Keratinocyte (primary cell): Measurements from ENCODE around the gene CNDP2. TPM values are rescaled to one million over a fixed set of nuclear protein-coding genes. Genes with fewer than 3 reads are reported as not detected.

Experiments
- DNase-seq: peaks from one replicate; pipeline ENCODE4 v3.0.0-alpha.2; 2011; ENCODE audit warnings: low read depth, missing footprints, low spot score
- FAIRE-seq: peaks from 2 replicates; lab custom pipeline; 2011; peaks lifted over from hg19 to GRCh38; lab: Jason Lieb, UNC
- H2AFZ ChIP-seq: 2 replicates; pipeline ENCODE4 v1.6.0; 2012; ENCODE audit warnings: low read length, control low read depth, inconsistent platforms; ENCODE audit not compliant: control insufficient read depth
- H3K27ac ChIP-seq: 2 replicates; pipeline ENCODE4 v1.5.1; 2011; ENCODE audit warnings: low read length; ENCODE audit not compliant: control insufficient read depth, insufficient read depth
- H3K27me3 ChIP-seq: 3 replicates; pipeline ENCODE4 v1.6.0; 2011; ENCODE audit warnings: low read length; ENCODE audit not compliant: control insufficient read depth, insufficient read depth; ENCODE audit errors: extremely low read depth
- H3K36me3 ChIP-seq, 2 experiments: 2 replicates in 1 of 2; 3 replicates in 1 of 2; pipeline ENCODE4 v1.5.1; 2011; ENCODE audit warnings: low read length in 2 of 2, mild to moderate bottlenecking in 1 of 2; ENCODE audit not compliant: control insufficient read depth in 2 of 2, insufficient read depth in 2 of 2; ENCODE audit errors: extremely low read depth in 1 of 2
- H3K4me1 ChIP-seq: 3 replicates; pipeline ENCODE4 v1.5.1; 2011; ENCODE audit warnings: low read length; ENCODE audit not compliant: control insufficient read depth, insufficient read depth; ENCODE audit errors: extremely low read depth
- H3K4me2 ChIP-seq: 3 replicates; pipeline ENCODE4 v1.6.0; 2011; ENCODE audit warnings: low read depth, low read length; ENCODE audit not compliant: control insufficient read depth, insufficient read depth; ENCODE audit errors: extremely low read depth
- H3K4me3 ChIP-seq, 3 experiments: fragments of 200-600 bp in 1 of 3; sonication (generic) in 1 of 3; 2 replicates in 2 of 3; 3 replicates in 1 of 3; pipeline ENCODE4 v1.5.1; 2011 to 2016; ENCODE audit warnings: low read length in 3 of 3, mild to moderate bottlenecking in 3 of 3, control low read depth in 2 of 3, inconsistent platforms in 1 of 3, low read depth in 1 of 3, mixed read lengths in 1 of 3, mixed run types in 1 of 3, moderate library complexity in 1 of 3; ENCODE audit not compliant: control insufficient read depth in 2 of 3, insufficient read depth in 2 of 3; ENCODE audit errors: extremely low read depth in 1 of 3
- H3K79me2 ChIP-seq: 2 replicates; pipeline ENCODE4 v1.6.0; 2012; ENCODE audit warnings: low read length; ENCODE audit not compliant: control insufficient read depth, insufficient read depth
- H3K9ac ChIP-seq: 3 replicates; pipeline ENCODE4 v1.6.0; 2011; ENCODE audit warnings: low read length; ENCODE audit not compliant: control insufficient read depth, insufficient read depth; ENCODE audit errors: extremely low read depth
- H3K9me1 ChIP-seq: 3 replicates; pipeline ENCODE4 v1.6.0; 2011; ENCODE audit warnings: low read length; ENCODE audit not compliant: control insufficient read depth, insufficient read depth; ENCODE audit errors: extremely low read depth
- H3K9me3 ChIP-seq: 2 replicates; pipeline ENCODE4 v1.5.1; 2012; ENCODE audit warnings: low read depth, low read length; ENCODE audit not compliant: control insufficient read depth
- H4K20me1 ChIP-seq: 3 replicates; pipeline ENCODE4 v1.6.0; 2011; ENCODE audit warnings: low read length; ENCODE audit not compliant: control insufficient read depth, insufficient read depth; ENCODE audit errors: extremely low read depth
- CTCF ChIP-seq, 3 experiments: IDR thresholded peaks in 1 of 3; conservative IDR thresholded peaks in 1 of 3; optimal IDR thresholded peaks in 1 of 3; 2 replicates in 2 of 3; 3 replicates in 1 of 3; pipeline versions ENCODE3 to v1.5.1; 2011; ENCODE audit warnings: low read length in 3 of 3, mild to moderate bottlenecking in 3 of 3, moderate library complexity in 2 of 3, control low read depth in 1 of 3, inconsistent platforms in 1 of 3; ENCODE audit not compliant: insufficient read depth in 2 of 3; ENCODE audit errors: extremely low read depth in 1 of 3
- EZH2 ChIP-seq: IDR thresholded peaks from one replicate; pipeline ENCODE4 v1.6.1; 2012; ENCODE audit warnings: inconsistent platforms, mild to moderate bottlenecking, low read length, moderate library complexity
- dilution Hi-C: fragments of 300-500 bp; cut with MboI; formaldehyde crosslinking; loops from one replicate; pipeline ENCODE4 v1.7.0; 2020; ENCODE audit warnings: low sequenced_read_pairs; ENCODE audit not compliant: extremely low pct_ligation_motif_present
- polyA plus RNA-seq, 5 experiments: library from polyadenylated mRNA; depleted of rRNA in 3 of 5; stranded (reverse) in 3 of 5; stranded (forward) in 1 of 5; unstranded in 1 of 5; fragments of >200 nt; gene quantifications; 1 replicate in 1 of 5; 2 replicates in 3 of 5; 3 replicates in 1 of 5; pipeline versions ENCODE4 v1.2.1 to v1.2.3, GENCODE V29; 2011 to 2012; ENCODE audit warnings: missing spikeins in 2 of 5, low read depth in 1 of 5, low replicate concordance in 1 of 5

The CNDP2 gene
- polyA plus RNA-seq, 1 donor (not counting 4 experiments of a cell fraction or from before 2014, with no cell fraction given): 126 TPM

GRCh38 chr18:74534150-74534969 lies 38.2 kb downstream of the CNDP2 start, which contains the start of gene CNDP1:
TSS of gene CNDP1 (plus strand) at chr18:74534500. CDS start at chr18:74534668, 168 bp downstream.
- TF ChIP-seq EZH2 (no peak), CTCF (optimal IDR thresholded peaks at IDR 0.05 in 1 of 3, IDR thresholded peaks at IDR 0.05 in 1 of 3, conservative IDR thresholded peaks at IDR 0.05 in 1 of 3; ENCODE audit: extremely low read depth in 1 of 3, insufficient read depth in 2 of 3, low read length in 3 of 3) (no peak)
- dilution Hi-C loops: no loop called here

GRCh38 chr18:74534981-74535649 lies 39.0 kb downstream of the CNDP2 start:
- no peaks in the 10 kb centered on the region for H3K4me1 ChIP-seq
- TF ChIP-seq EZH2: no peak
- no peak for TF ChIP-seq CTCF (optimal IDR thresholded peaks at IDR 0.05 in 1 of 3, IDR thresholded peaks at IDR 0.05 in 1 of 3, conservative IDR thresholded peaks at IDR 0.05 in 1 of 3; ENCODE audit: extremely low read depth in 1 of 3, insufficient read depth in 2 of 3, low read length in 3 of 3)
- dilution Hi-C loops: no loop called here
- no peak overlapping the region for H3K4me2 ChIP-seq
- H4K20me1 ChIP-seq: no peaks in the 10 kb centered on the region
- peaks cover 7% of the 10 kb centered on the region for H3K27me3 ChIP-seq
- H3K9ac ChIP-seq: no peak overlapping the region
- H3K36me3 ChIP-seq: no peaks in the 10 kb centered on the region
- FAIRE-seq (no peak), DNase-seq (no peak)
- no peaks in the 10 kb centered on the region for H3K9me1 ChIP-seq
- no peak overlapping the region for H3K27ac ChIP-seq
- no peaks in the 10 kb centered on the region for H3K9me3 ChIP-seq
- H2AFZ ChIP-seq: no peak overlapping the region
- no peak overlapping the region for H3K4me3 ChIP-seq
- no peaks in the 10 kb centered on the region for H3K79me2 ChIP-seq

More at GRCh38 chr18:74534150-74534969, 38.2 kb downstream of the CNDP2 start, which contains the start of gene CNDP1:
- Histone ChIP-seq H3K9me3 (no peaks in the 10 kb centered on the region), H3K36me3 (no peaks in the 10 kb centered on the region), H3K79me2 (no peaks in the 10 kb centered on the region), H3K27me3 (peaks cover 3% of the 10 kb centered on the region), H3K4me1 (no peaks in the 10 kb centered on the region), H4K20me1 (no peaks in the 10 kb centered on the region), H3K9ac (no peak within 1 kb of the TSS), H3K4me3 (no peak within 1 kb of the TSS), H3K9me1 (no peaks in the 10 kb centered on the region), H2AFZ (no peak within 1 kb of the TSS), H3K27ac (no peak within 1 kb of the TSS), H3K4me2 (no peak within 1 kb of the TSS)
- FAIRE-seq: no peak
- no peak for DNase-seq
